ENCODE results near the gene C3AR1.
"Not testable (repeated sequence)": the region's sequence is repeated elsewhere in the genome, so short reads cannot be mapped to it uniquely, and the experiment has no call there.

DNA sequence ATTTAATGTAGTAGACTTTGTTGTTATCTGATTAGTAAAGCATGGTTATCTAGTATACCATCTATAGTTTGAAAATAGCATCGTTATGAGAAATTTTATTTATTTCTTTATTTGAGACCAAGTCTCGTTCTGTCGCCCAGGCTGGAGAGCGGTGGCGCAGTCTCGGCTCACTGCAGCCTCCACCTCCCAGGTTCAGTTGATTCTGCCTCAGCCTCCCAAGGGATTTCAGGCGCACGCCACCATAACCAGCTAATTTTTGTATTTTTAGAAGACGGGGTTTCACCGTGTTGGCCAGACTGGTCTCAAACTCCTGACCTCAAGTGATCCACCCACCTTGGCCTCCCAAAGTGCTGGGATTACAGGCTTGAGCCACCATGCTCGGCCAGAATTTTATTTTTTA lies 23.1 kb upstream of the C3AR1 start:
- not testable (repeated sequence) for TF ChIP-seq POLR2A (IDR thresholded peaks at IDR 0.05; ENCODE audit: low read length); GATA1 (IDR thresholded peaks at IDR 0.05; ENCODE audit: low read depth, low read length)
